ENCODE results near the gene PCSK6.

Gene PCSK6

DNA sequence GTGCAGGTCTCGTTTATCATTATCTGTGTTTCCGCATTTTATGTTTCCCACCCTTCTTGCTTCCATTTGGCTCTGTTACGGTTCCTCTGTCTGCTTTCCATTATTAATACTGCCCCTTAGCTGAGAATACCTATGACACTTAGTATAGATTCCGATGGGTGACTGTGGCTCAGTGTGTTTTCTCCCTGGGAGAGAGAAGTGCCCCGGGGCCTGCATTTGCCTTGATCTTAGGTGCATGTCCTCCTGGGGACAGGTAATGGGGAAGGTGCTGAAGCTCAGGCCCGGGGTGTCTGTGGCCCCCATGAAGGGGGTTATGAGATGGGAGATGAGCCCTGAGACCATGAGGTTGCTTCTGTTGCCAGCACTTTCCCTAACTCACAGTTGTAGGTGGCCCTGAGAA lies 43.4 kb upstream of the PCSK6 start:
- H3K36me3 ChIP-seq (ENCODE audit: low read length), result no peaks in the 10 kb centered on the region
- no peaks in the 10 kb centered on the region for H3K79me2 ChIP-seq (ENCODE audit: insufficient read depth, low read length)
- no peak overlapping the region for H3K27ac ChIP-seq (ENCODE audit: low read depth, low read length)
- no peak overlapping the region for H3K9ac ChIP-seq (ENCODE audit: low read length)
- TF ChIP-seq EZH2phosphoT487 (conservative IDR thresholded peaks at IDR 0.05; ENCODE audit: low read length), result no peak
- TF ChIP-seq, protein P1, sequence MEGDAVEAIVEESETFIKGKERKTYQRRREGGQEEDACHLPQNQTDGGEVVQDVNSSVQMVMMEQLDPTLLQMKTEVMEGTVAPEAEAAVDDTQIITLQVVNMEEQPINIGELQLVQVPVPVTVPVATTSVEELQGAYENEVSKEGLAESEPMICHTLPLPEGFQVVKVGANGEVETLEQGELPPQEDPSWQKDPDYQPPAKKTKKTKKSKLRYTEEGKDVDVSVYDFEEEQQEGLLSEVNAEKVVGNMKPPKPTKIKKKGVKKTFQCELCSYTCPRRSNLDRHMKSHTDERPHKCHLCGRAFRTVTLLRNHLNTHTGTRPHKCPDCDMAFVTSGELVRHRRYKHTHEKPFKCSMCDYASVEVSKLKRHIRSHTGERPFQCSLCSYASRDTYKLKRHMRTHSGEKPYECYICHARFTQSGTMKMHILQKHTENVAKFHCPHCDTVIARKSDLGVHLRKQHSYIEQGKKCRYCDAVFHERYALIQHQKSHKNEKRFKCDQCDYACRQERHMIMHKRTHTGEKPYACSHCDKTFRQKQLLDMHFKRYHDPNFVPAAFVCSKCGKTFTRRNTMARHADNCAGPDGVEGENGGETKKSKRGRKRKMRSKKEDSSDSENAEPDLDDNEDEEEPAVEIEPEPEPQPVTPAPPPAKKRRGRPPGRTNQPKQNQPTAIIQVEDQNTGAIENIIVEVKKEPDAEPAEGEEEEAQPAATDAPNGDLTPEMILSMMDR (IDR thresholded peaks at IDR 0.05; ENCODE audit: insufficient read depth, low read length, poor library complexity, severe bottlenecking), result no peak
- H3K4me3 ChIP-seq (ENCODE audit: insufficient read depth, low read length, poor library complexity, severe bottlenecking), result no peak overlapping the region
- no peaks in the 10 kb centered on the region for H3K27me3 ChIP-seq (ENCODE audit: low read length)
- H4K20me1 ChIP-seq (ENCODE audit: low read depth, low read length), result no peaks in the 10 kb centered on the region
- no peak overlapping the region for H2AFZ ChIP-seq (ENCODE audit: low read depth, low read length, severe bottlenecking)
- H3F3A ChIP-seq (ENCODE audit: insufficient read depth), result no peaks in the 10 kb centered on the region
- H3K4me2 ChIP-seq (ENCODE audit: low read depth, low read length, poor library complexity, severe bottlenecking), result no peak overlapping the region
- H3K9me2 ChIP-seq (replicated peaks; ENCODE audit: insufficient read depth, low read length), result no peaks in the 10 kb centered on the region
- no peaks in the 10 kb centered on the region for H3K9me3 ChIP-seq (ENCODE audit: insufficient read depth, low read length)

DNA sequence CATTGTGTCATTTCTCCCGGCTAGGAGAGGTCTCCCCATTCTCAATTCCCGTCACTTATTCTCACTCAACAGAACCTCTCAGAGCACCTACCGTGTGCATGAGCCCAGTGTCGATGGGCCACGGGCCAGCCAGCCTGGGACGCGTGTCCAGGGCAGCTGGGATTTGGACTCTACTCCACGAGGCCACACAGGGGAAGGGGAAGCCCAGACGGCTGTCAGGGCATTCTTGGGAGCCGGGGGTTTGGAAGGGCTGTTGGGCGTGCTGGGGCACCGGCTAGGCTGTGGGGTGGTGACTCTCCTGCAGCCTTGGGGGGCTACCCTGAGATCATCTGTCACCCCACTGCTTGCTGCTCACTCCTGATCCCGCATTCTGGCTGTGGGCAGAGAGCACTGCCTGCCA lies 41.7 kb upstream of the PCSK6 start:
- Histone ChIP-seq H3K79me2 (ENCODE audit: insufficient read depth, low read length) (no peaks in the 10 kb centered on the region), H3K27ac (ENCODE audit: low read depth, low read length) (no peak overlapping the region), H3K9ac (ENCODE audit: low read length) (no peak overlapping the region), H3K27me3 (ENCODE audit: low read length) (no peaks in the 10 kb centered on the region), H3K9me3 (ENCODE audit: insufficient read depth, low read length) (no peaks in the 10 kb centered on the region), H4K20me1 (ENCODE audit: low read depth, low read length) (no peaks in the 10 kb centered on the region), H3F3A (ENCODE audit: insufficient read depth) (no peaks in the 10 kb centered on the region), H3K36me3 (ENCODE audit: low read length) (no peaks in the 10 kb centered on the region), H3K4me2 (ENCODE audit: low read depth, low read length, poor library complexity, severe bottlenecking) (no peak overlapping the region), H2AFZ (ENCODE audit: low read depth, low read length, severe bottlenecking) (no peak overlapping the region), H3K9me2 (replicated peaks; ENCODE audit: insufficient read depth, low read length) (no peaks in the 10 kb centered on the region), H3K4me3 (ENCODE audit: insufficient read depth, low read length, poor library complexity, severe bottlenecking) (no peak overlapping the region)
- TF ChIP-seq EZH2phosphoT487 (conservative IDR thresholded peaks at IDR 0.05; ENCODE audit: low read length), result no peak
- TF ChIP-seq, protein P1 (IDR thresholded peaks at IDR 0.05; ENCODE audit: insufficient read depth, low read length, poor library complexity, severe bottlenecking), result no peak

DNA sequence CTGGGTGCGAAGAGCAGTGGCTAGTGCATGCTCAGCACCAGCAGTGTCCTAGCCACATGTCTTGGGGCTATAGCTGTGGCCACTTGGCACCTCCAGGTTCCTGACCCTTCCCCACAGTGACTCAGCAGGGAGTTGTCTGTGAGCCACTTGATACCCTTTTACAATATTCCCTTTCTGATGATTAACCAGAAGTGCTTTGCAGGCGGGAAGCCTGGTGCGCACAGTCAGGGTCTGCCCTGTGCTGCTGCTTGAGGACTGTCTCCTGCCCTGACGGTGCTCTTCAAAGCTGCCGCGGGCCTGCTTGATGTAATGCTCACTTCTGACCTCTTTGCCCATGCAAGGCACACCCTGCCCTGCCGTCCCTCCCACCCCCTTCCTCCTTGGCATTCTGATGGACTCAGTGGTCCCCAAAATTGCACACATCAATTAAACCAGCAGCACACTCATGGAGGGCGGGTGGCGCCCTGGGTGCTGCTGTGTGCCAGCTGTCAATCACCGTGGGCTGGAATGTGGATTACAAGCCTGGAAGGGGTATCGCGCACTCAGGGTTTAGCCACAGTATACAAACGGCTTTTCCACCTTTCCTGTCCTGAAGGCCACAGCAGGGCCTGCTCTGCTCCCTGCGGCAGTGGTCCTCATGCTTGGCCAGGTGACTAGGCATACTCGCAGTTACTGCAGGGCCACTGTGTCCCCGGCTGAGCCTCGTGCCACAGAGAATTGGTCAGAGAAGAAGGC lies 40.9 kb upstream of the PCSK6 start:
- no peaks in the 10 kb centered on the region for H3F3A ChIP-seq (ENCODE audit: insufficient read depth)
- TF ChIP-seq, protein P1 (IDR thresholded peaks at IDR 0.05; ENCODE audit: insufficient read depth, low read length, poor library complexity, severe bottlenecking), result no peak
- no peak overlapping the region for H3K27ac ChIP-seq (ENCODE audit: low read depth, low read length)
- H3K9me2 ChIP-seq (replicated peaks; ENCODE audit: insufficient read depth, low read length), result no peaks in the 10 kb centered on the region
- H2AFZ ChIP-seq (ENCODE audit: low read depth, low read length, severe bottlenecking), result no peak overlapping the region
- H3K4me2 ChIP-seq (ENCODE audit: low read depth, low read length, poor library complexity, severe bottlenecking), result no peak overlapping the region
- H3K9me3 ChIP-seq (ENCODE audit: insufficient read depth, low read length), result no peaks in the 10 kb centered on the region
- no peaks in the 10 kb centered on the region for H3K27me3 ChIP-seq (ENCODE audit: low read length)
- H4K20me1 ChIP-seq (ENCODE audit: low read depth, low read length), result no peaks in the 10 kb centered on the region
- no peak overlapping the region for H3K9ac ChIP-seq (ENCODE audit: low read length)
- no peak overlapping the region for H3K4me3 ChIP-seq (ENCODE audit: insufficient read depth, low read length, poor library complexity, severe bottlenecking)
- no peaks in the 10 kb centered on the region for H3K79me2 ChIP-seq (ENCODE audit: insufficient read depth, low read length)
- H3K36me3 ChIP-seq (ENCODE audit: low read length), result no peaks in the 10 kb centered on the region
